ENCODE data around the gene KDM6A.
"Not testable (repeated sequence)": the region's sequence is repeated elsewhere in the genome, so short reads cannot be mapped to it uniquely, and the experiment has no call there.

The KDM6A gene

GRCh38 chrX:44908827-44909226, 35.8 kb downstream of the KDM6A start:
- H3K4me3 ChIP-seq (ENCODE audit: low read depth in 1 of 2, low read length in 2 of 2), result no peak overlapping the region
- H3K36me3 ChIP-seq (ENCODE audit: insufficient read depth, low read length), result no peaks in the 10 kb centered on the region
- no peaks in the 10 kb centered on the region for H3K9me3 ChIP-seq (ENCODE audit: low read length)
- H3K27me3 ChIP-seq (ENCODE audit: control insufficient read depth in 1 of 2, insufficient read depth in 2 of 2, low read length in 2 of 2), result no peaks in the 10 kb centered on the region
- H3K27ac ChIP-seq (ENCODE audit: low read depth, low read length), result no peak overlapping the region
- no peak overlapping the region for H3K9ac ChIP-seq (ENCODE audit: low read length)
- peaks cover 36% of the 10 kb centered on the region for H3K4me1 ChIP-seq (ENCODE audit: insufficient read depth, low read length)

DNA sequence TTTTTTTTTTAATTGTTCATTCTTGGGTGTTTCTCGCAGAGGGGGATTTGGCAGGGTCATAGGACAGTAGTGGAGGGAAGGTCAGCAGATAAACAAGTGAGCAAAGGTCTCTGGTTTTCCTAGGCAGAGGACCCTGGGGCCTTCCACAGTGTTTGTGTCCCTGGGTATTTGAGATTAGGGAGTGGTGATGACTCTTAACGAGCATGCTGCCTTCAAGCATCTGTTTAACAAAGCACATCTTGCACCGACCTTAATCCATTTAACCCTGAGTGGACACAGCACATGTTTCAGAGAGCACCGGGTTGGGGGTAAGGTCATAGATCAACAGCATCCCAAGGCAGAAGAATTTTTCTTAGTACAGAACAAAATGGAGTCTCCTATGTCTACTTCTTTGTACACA, 37.5 kb downstream of the KDM6A start:
- peaks cover 36% of the 10 kb centered on the region for H3K4me1 ChIP-seq (ENCODE audit: insufficient read depth, low read length)
- H3K9ac ChIP-seq (ENCODE audit: low read length); H3K27me3 ChIP-seq (ENCODE audit: control insufficient read depth in 1 of 2, insufficient read depth in 2 of 2, low read length in 2 of 2); H3K9me3 ChIP-seq (ENCODE audit: low read length); H3K36me3 ChIP-seq (ENCODE audit: insufficient read depth, low read length); H3K27ac ChIP-seq (ENCODE audit: low read depth, low read length); H3K4me3 ChIP-seq (ENCODE audit: low read depth in 1 of 2, low read length in 2 of 2): not testable (repeated sequence)

- not testable (repeated sequence) for H3K9me3 ChIP-seq (ENCODE audit: low read length); H3K27me3 ChIP-seq (ENCODE audit: control insufficient read depth in 1 of 2, insufficient read depth in 2 of 2, low read length in 2 of 2); H3K27ac ChIP-seq (ENCODE audit: low read depth, low read length); H3K36me3 ChIP-seq (ENCODE audit: insufficient read depth, low read length); H3K9ac ChIP-seq (ENCODE audit: low read length); H3K4me3 ChIP-seq (ENCODE audit: low read depth in 1 of 2, low read length in 2 of 2)
- peaks cover 37% of the 10 kb centered on the region for H3K4me1 ChIP-seq (ENCODE audit: insufficient read depth, low read length)
These were observed 38.1 kb downstream of the KDM6A start for GRCh38 chrX:44911074-44911600.

GRCh38 chrX:44913656-44914531, 40.9 kb downstream of the KDM6A start:
- no peak overlapping the region for H3K27ac ChIP-seq (ENCODE audit: low read depth, low read length)
- H3K36me3 ChIP-seq (ENCODE audit: insufficient read depth, low read length), result no peaks in the 10 kb centered on the region
- no peak overlapping the region for H3K9ac ChIP-seq (ENCODE audit: low read length)
- H3K4me3 ChIP-seq (ENCODE audit: low read depth in 1 of 2, low read length in 2 of 2), result no peak overlapping the region
- no peaks in the 10 kb centered on the region for H3K9me3 ChIP-seq (ENCODE audit: low read length)
- no peaks in the 10 kb centered on the region for H3K27me3 ChIP-seq (ENCODE audit: control insufficient read depth in 1 of 2, insufficient read depth in 2 of 2, low read length in 2 of 2)
- peaks cover 33% of the 10 kb centered on the region for H3K4me1 ChIP-seq (ENCODE audit: insufficient read depth, low read length)

GRCh38 chrX:44914532-44915198, 41.7 kb downstream of the KDM6A start:
- Histone ChIP-seq H3K36me3 (ENCODE audit: insufficient read depth, low read length) (no peaks in the 10 kb centered on the region), H3K9me3 (ENCODE audit: low read length) (no peaks in the 10 kb centered on the region), H3K27ac (ENCODE audit: low read depth, low read length) (no peak overlapping the region), H3K9ac (ENCODE audit: low read length) (no peak overlapping the region), H3K4me1 (ENCODE audit: insufficient read depth, low read length) (peaks cover 33% of the 10 kb centered on the region), H3K27me3 (ENCODE audit: control insufficient read depth in 1 of 2, insufficient read depth in 2 of 2, low read length in 2 of 2) (no peaks in the 10 kb centered on the region), H3K4me3 (ENCODE audit: low read depth in 1 of 2, low read length in 2 of 2) (no peak overlapping the region)

GRCh38 chrX:44915361-44915868, 42.4 kb downstream of the KDM6A start:
- Histone ChIP-seq H3K27ac (ENCODE audit: low read depth, low read length) (no peak overlapping the region), H3K9me3 (ENCODE audit: low read length) (no peaks in the 10 kb centered on the region), H3K27me3 (ENCODE audit: control insufficient read depth in 1 of 2, insufficient read depth in 2 of 2, low read length in 2 of 2) (no peaks in the 10 kb centered on the region), H3K4me3 (ENCODE audit: low read depth in 1 of 2, low read length in 2 of 2) (no peak overlapping the region), H3K9ac (ENCODE audit: low read length) (no peak overlapping the region), H3K36me3 (ENCODE audit: insufficient read depth, low read length) (no peaks in the 10 kb centered on the region), H3K4me1 (ENCODE audit: insufficient read depth, low read length) (peaks cover 33% of the 10 kb centered on the region)

- Histone ChIP-seq H3K36me3 (ENCODE audit: insufficient read depth, low read length) (no peaks in the 10 kb centered on the region), H3K4me1 (ENCODE audit: insufficient read depth, low read length) (peaks cover 29% of the 10 kb centered on the region), H3K9me3 (ENCODE audit: low read length) (no peaks in the 10 kb centered on the region), H3K9ac (ENCODE audit: low read length) (no peak overlapping the region), H3K4me3 (ENCODE audit: low read depth in 1 of 2, low read length in 2 of 2) (no peak overlapping the region), H3K27ac (ENCODE audit: low read depth, low read length) (no peak overlapping the region), H3K27me3 (ENCODE audit: control insufficient read depth in 1 of 2, insufficient read depth in 2 of 2, low read length in 2 of 2) (no peaks in the 10 kb centered on the region)
These were observed 45.7 kb downstream of the KDM6A start for GRCh38 chrX:44918722-44919121.

GRCh38 chrX:44922980-44923379, 50.0 kb downstream of the KDM6A start:
- H3K4me3 ChIP-seq (ENCODE audit: low read depth in 1 of 2, low read length in 2 of 2), result no peak overlapping the region
- no peaks in the 10 kb centered on the region for H3K36me3 ChIP-seq (ENCODE audit: insufficient read depth, low read length)
- no peak overlapping the region for H3K27ac ChIP-seq (ENCODE audit: low read depth, low read length)
- H3K27me3 ChIP-seq (ENCODE audit: control insufficient read depth in 1 of 2, insufficient read depth in 2 of 2, low read length in 2 of 2), result no peaks in the 10 kb centered on the region
- no peak overlapping the region for H3K9ac ChIP-seq (ENCODE audit: low read length)
- H3K9me3 ChIP-seq (ENCODE audit: low read length), result no peaks in the 10 kb centered on the region
- H3K4me1 ChIP-seq (ENCODE audit: insufficient read depth, low read length), result no peaks in the 10 kb centered on the region

DNA sequence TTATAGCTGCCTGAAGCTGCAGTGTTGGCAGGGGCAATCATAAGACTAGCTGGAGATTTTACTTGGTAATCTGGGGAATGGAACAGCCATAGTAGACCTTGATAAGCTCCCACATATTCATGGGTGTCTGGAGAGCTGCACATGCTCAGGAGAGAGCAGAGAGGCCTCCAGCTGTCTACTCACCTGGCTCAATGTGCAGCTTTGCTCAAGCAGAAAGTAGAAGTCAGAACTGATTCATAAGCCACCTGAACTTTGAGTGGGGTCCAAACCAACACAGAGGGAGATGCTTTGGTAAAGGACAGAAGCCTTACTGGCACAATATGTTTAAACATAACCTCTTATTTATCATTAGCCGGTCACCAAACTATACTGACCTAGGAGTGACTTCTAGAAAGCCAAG, 54.4 kb downstream of the KDM6A start:
- H3K27me3 ChIP-seq (ENCODE audit: control insufficient read depth in 1 of 2, insufficient read depth in 2 of 2, low read length in 2 of 2), result no peaks in the 10 kb centered on the region
- no peaks in the 10 kb centered on the region for H3K4me1 ChIP-seq (ENCODE audit: insufficient read depth, low read length)
- H3K4me3 ChIP-seq (ENCODE audit: low read depth in 1 of 2, low read length in 2 of 2), result no peak overlapping the region
- no peak overlapping the region for H3K9ac ChIP-seq (ENCODE audit: low read length)
- no peaks in the 10 kb centered on the region for H3K36me3 ChIP-seq (ENCODE audit: insufficient read depth, low read length)
- H3K9me3 ChIP-seq (ENCODE audit: low read length), result no peaks in the 10 kb centered on the region
- no peak overlapping the region for H3K27ac ChIP-seq (ENCODE audit: low read depth, low read length)

- Histone ChIP-seq H3K9ac (ENCODE audit: low read length) (no peak overlapping the region), H3K36me3 (ENCODE audit: insufficient read depth, low read length) (no peaks in the 10 kb centered on the region), H3K4me3 (ENCODE audit: low read depth in 1 of 2, low read length in 2 of 2) (no peak overlapping the region), H3K4me1 (ENCODE audit: insufficient read depth, low read length) (peaks cover 6% of the 10 kb centered on the region), H3K9me3 (ENCODE audit: low read length) (no peaks in the 10 kb centered on the region), H3K27me3 (ENCODE audit: control insufficient read depth in 1 of 2, insufficient read depth in 2 of 2, low read length in 2 of 2) (no peaks in the 10 kb centered on the region), H3K27ac (ENCODE audit: low read depth, low read length) (no peak overlapping the region)
These were observed 58.5 kb downstream of the KDM6A start for GRCh38 chrX:44931441-44931973.

DNA sequence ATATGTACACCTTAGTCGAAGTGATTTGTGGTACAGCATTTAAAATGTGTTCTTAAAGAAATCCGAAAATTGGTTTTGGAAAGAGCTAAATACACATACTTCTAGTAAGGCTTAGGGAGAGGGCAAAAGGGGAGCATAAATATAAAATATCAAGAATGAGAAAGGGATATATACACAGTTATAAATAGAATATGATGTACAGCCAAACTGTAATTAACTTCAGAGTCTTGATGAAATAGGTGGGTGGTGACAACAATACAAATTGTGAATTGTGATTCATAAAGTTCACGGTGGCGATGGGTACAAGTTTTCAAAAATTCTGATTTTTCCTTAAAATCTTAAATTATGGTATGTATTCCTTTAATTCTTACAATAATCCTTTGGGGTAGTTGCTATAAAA, 62.2 kb downstream of the KDM6A start:
- H3K27me3 ChIP-seq (ENCODE audit: control insufficient read depth in 1 of 2, insufficient read depth in 2 of 2, low read length in 2 of 2), result no peaks in the 10 kb centered on the region
- no peak overlapping the region for H3K9ac ChIP-seq (ENCODE audit: low read length)
- H3K4me3 ChIP-seq (ENCODE audit: low read depth in 1 of 2, low read length in 2 of 2), result no peak overlapping the region
- no peaks in the 10 kb centered on the region for H3K36me3 ChIP-seq (ENCODE audit: insufficient read depth, low read length)
- H3K9me3 ChIP-seq (ENCODE audit: low read length), result no peaks in the 10 kb centered on the region
- H3K4me1 ChIP-seq (ENCODE audit: insufficient read depth, low read length), result peaks cover 19% of the 10 kb centered on the region
- no peak overlapping the region for H3K27ac ChIP-seq (ENCODE audit: low read depth, low read length)
